PC-9 (cell line): ENCODE measurements around the gene MLXIP. TPM values are rescaled to one million over a fixed set of nuclear protein-coding genes. Genes with fewer than 3 reads are reported as not detected.

ENCODE experiments used
- BruUV-seq: library from RNA; stranded (reverse); fragments of 400-500 nt; replicated peaks from 2 replicates; lab custom pipeline; 2021; lab: Mats Ljungman, UMichigan
- CTCF ChIA-PET: fragments of 300-600 bp; sonication (Branson Sonifier 250); formaldehyde crosslinking; loops from one replicate; lab custom pipeline; 2022; ENCODE audit warnings: antibody characterized with exemption; lab: Charles Lee
- POLR2A ChIA-PET: fragments of 300-600 bp; sonication (Branson Sonifier 250); formaldehyde crosslinking; loops from one replicate; lab custom pipeline; 2022; ENCODE audit warnings: antibody characterized with exemption; ENCODE audit not compliant: unreplicated experiment; lab: Charles Lee
- DNase-seq, 2 experiments: peaks; one replicate each; pipeline versions ENCODE4 v3.0.0 to v3.0.0-alpha.2; 2015 to 2022; ENCODE audit warnings: mixed read lengths in 1 of 2
- H2AFZ ChIP-seq: fragments of 200-600 bp; sonication (generic); 2 replicates; pipeline ENCODE4 v1.8.1; 2017; ENCODE audit warnings: antibody characterized with exemption
- H3F3A ChIP-seq: fragments of 200-600 bp; sonication (generic); 2 replicates; pipeline ENCODE4 v1.8.1; 2017; ENCODE audit warnings: antibody characterized with exemption, mild to moderate bottlenecking, low read depth; ENCODE audit not compliant: insufficient read depth
- H3K27ac ChIP-seq: fragments of 200-600 bp; sonication (generic); 2 replicates; pipeline ENCODE4 v1.6.1; 2016; ENCODE audit warnings: mixed run types
- H3K27me3 ChIP-seq: fragments of 200-600 bp; sonication (generic); 2 replicates; pipeline ENCODE4 v1.6.1; 2016; ENCODE audit warnings: low read depth, mixed run types; ENCODE audit not compliant: insufficient read depth
- H3K36me3 ChIP-seq: fragments of 200-600 bp; sonication (generic); 2 replicates; pipeline ENCODE4 v1.6.1; 2016; ENCODE audit warnings: low read depth, mixed run types
- H3K4me1 ChIP-seq: fragments of 200-600 bp; sonication (generic); replicated peaks from 2 replicates; pipeline ENCODE4 v1.6.1; 2016; ENCODE audit warnings: mixed run types; ENCODE audit not compliant: insufficient read depth
- H3K4me2 ChIP-seq: fragments of 200-600 bp; sonication (generic); 2 replicates; pipeline ENCODE4 v1.6.1; 2017; ENCODE audit warnings: mixed run types
- H3K4me3 ChIP-seq: fragments of 200-600 bp; sonication (generic); 2 replicates; pipeline ENCODE4 v1.6.1; 2016; ENCODE audit warnings: mixed run types
- H3K79me2 ChIP-seq: fragments of 200-600 bp; sonication (generic); 2 replicates; pipeline ENCODE4 v1.6.1; 2017; ENCODE audit warnings: low read depth, mixed run types
- H3K9me2 ChIP-seq: fragments of 200-600 bp; sonication (generic); 2 replicates; pipeline ENCODE4 v1.8.1; 2017; ENCODE audit warnings: mild to moderate bottlenecking; ENCODE audit not compliant: insufficient read depth
- H3K9me3 ChIP-seq: fragments of 200-600 bp; sonication (generic); 2 replicates; pipeline ENCODE4 v1.8.1; 2016; ENCODE audit warnings: low read depth; ENCODE audit not compliant: insufficient read depth
- H4K20me1 ChIP-seq: fragments of 200-600 bp; sonication (generic); 2 replicates; pipeline ENCODE4 v1.8.1; 2017; ENCODE audit not compliant: insufficient read depth
- EZH2 ChIP-seq: fragments of 200-600 bp; sonication (generic); IDR thresholded peaks from 2 replicates; pipeline ENCODE4 v1.8.0; 2017; ENCODE audit warnings: antibody characterized with exemption, low read depth
- intact Hi-C: fragments of 100-400 bp; cut with micrococcal nuclease; formaldehyde crosslinking; loops from one replicate; pipeline ENCODE4 v1.10.0; 2022; ENCODE audit not compliant: unreplicated experiment
- total RNA-seq: library from RNA; stranded (reverse); gene quantifications from 2 replicates; pipeline ENCODE4 v1.2.3, GENCODE V29; 2021
- TF ChIP-seq, protein P1 (sequence below): fragments of 200-600 bp; sonication (generic); conservative IDR thresholded peaks from 2 replicates; pipeline ENCODE4 v1.6.1; 2017; ENCODE audit warnings: mixed run types, antibody characterized with exemption, mild to moderate bottlenecking, moderate library complexity

MLXIP gene
- total RNA-seq, 1 experiment from 2014 or later: 83.3 TPM

DNA sequence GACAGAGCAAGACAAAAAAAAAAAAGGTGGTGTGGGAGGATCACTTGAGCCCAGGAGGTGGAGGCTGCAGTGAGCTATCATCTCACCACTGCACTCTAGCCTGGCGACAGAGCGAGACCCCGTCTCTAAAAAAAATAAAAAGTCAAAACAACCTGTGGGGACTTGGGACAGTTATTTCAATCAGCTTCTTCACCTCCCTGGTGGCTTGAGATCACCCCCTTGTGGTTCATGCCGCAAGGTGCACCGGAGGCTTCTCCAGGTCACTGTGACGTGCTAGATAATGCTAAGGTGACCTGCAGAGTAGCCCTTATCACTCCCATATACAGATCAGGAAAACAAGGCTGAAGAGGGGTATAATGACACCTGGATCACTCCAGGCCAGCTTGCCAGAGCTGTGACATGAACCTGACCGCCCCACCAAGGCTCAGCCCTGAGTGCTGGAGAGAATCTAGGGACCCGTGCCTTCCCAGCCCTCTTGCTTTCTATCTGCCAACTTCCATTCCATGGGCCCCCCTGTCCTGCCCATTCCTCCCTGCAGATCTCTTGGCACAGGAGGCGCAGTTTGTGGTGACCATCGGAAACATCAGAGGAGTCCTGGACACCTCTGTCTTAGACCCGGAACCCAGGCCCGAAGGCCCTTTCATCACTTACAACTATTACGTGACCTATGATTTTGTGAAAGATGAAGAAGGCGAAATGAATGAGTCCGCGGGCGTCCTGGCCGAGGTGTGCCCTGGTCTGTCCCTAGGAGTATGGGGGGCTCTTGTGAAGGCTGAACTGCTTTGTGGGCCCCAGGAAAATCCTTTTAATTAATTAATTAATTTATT, 112.5 kb downstream of the MLXIP start:
- DNase-seq: peak; percentile 57 to 77
- H3K9me2 ChIP-seq: no peaks in the 10 kb centered on the region
- peaks cover 5% of the 10 kb centered on the region; the same call in 1 of the 2 replicates for H3K9me3 ChIP-seq
- CTCF ChIA-PET: interaction anchor here (0.6 to 0.9 kb wide), 5 partner anchors 34 to 646 kb away, joined by 4 to 9 read pairs (median 5); no protein-coding TSS in a partner anchor
- no peaks in the 10 kb centered on the region for H3K79me2 ChIP-seq
- no peak overlapping the region for H2AFZ ChIP-seq
- TF ChIP-seq EZH2: no peak
- TF ChIP-seq, protein P1, sequence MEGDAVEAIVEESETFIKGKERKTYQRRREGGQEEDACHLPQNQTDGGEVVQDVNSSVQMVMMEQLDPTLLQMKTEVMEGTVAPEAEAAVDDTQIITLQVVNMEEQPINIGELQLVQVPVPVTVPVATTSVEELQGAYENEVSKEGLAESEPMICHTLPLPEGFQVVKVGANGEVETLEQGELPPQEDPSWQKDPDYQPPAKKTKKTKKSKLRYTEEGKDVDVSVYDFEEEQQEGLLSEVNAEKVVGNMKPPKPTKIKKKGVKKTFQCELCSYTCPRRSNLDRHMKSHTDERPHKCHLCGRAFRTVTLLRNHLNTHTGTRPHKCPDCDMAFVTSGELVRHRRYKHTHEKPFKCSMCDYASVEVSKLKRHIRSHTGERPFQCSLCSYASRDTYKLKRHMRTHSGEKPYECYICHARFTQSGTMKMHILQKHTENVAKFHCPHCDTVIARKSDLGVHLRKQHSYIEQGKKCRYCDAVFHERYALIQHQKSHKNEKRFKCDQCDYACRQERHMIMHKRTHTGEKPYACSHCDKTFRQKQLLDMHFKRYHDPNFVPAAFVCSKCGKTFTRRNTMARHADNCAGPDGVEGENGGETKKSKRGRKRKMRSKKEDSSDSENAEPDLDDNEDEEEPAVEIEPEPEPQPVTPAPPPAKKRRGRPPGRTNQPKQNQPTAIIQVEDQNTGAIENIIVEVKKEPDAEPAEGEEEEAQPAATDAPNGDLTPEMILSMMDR: peak; percentile 82
- no peaks in the 10 kb centered on the region for H3K27me3 ChIP-seq
- H3K4me1 ChIP-seq: no peaks in the 10 kb centered on the region
- no peaks in the 10 kb centered on the region for H3K36me3 ChIP-seq
- no peaks in the 10 kb centered on the region for H3F3A ChIP-seq
- no peak overlapping the region for H3K4me2 ChIP-seq
- no peak overlapping the region for H3K4me3 ChIP-seq
- H4K20me1 ChIP-seq: no peaks in the 10 kb centered on the region
- POLR2A ChIA-PET: interaction anchor here (0.6 kb wide), 1 partner anchor 20 kb away, joined by 19 read pairs; no protein-coding TSS in a partner anchor
- no peak overlapping the region for H3K27ac ChIP-seq
- BruUV-seq: no TSS peak
- intact Hi-C loops: loop anchor here (1.0 to 2.0 kb wide), 3 partner anchors 60 to 396 kb away; no protein-coding TSS in a partner anchor

DNA sequence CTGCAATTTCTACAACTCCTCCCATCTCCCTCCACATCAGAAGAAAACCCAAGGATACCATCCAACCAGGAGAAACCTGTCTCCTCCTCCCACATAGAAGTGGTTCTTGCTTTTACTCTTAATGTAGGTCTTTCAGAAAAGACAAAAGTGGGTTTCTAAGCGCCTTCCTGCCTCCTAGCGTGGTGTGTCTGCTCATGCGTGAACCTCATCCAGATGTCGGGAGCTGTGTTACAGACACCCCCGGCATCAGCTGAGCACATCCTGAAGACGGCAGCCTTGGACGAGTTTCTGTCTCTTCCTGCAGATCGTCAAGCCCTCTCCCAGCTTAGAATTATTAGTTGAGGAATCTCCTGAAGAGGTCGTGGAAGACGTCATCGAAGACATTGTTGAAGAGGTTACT, 113.9 kb downstream of the MLXIP start:
- Histone ChIP-seq H3K79me2 (no peaks in the 10 kb centered on the region), H3K9me2 (no peaks in the 10 kb centered on the region), H4K20me1 (no peaks in the 10 kb centered on the region), H3K9me3 (peaks cover 5% of the 10 kb centered on the region; the same call in 1 of the 2 replicates), H3K36me3 (no peaks in the 10 kb centered on the region), H3F3A (no peaks in the 10 kb centered on the region), H3K27ac (no peak overlapping the region), H3K4me3 (no peak overlapping the region), H3K4me2 (no peak overlapping the region), H3K27me3 (no peaks in the 10 kb centered on the region), H2AFZ (no peak overlapping the region), H3K4me1 (no peaks in the 10 kb centered on the region)
- CTCF ChIA-PET: no interaction called here
- intact Hi-C loops: no loop called here
- POLR2A ChIA-PET: no interaction called here
- no peak for DNase-seq
- TF ChIP-seq EZH2: no peak
- TF ChIP-seq, protein P1: no peak
- BruUV-seq: no TSS peak

GRCh38 chr12:122194804-122195203, 116.2 kb downstream of the MLXIP start:
- Histone ChIP-seq H3K9me2 (no peaks in the 10 kb centered on the region), H3K27ac (no peak overlapping the region), H4K20me1 (no peaks in the 10 kb centered on the region), H3K79me2 (no peaks in the 10 kb centered on the region), H3F3A (no peaks in the 10 kb centered on the region), H3K36me3 (no peaks in the 10 kb centered on the region), H3K4me1 (peaks cover 6% of the 10 kb centered on the region), H3K27me3 (no peaks in the 10 kb centered on the region), H3K9me3 (peaks cover 5% of the 10 kb centered on the region; the same call in 1 of the 2 replicates), H3K4me3 (no peak overlapping the region), H3K4me2 (no peak overlapping the region), H2AFZ (no peak overlapping the region)
- TF ChIP-seq, protein P1: no peak
- no peak for TF ChIP-seq EZH2
- no TSS peak for BruUV-seq
- ChIA-PET CTCF (no interaction called here), POLR2A (no interaction called here)
- DNase-seq: no peak
- intact Hi-C loops: no loop called here
